Kidney (tissue), 14 donors: ENCODE data around the gene BCAN. TPM values are rescaled to one million over a fixed set of nuclear protein-coding genes. Genes with fewer than 3 reads are reported as not detected.

Experiments
- DNase-seq, 5 donors: peaks; one replicate each; pipeline ENCODE4 v3.0.0-alpha.2; 2013 to 2020
- FAIRE-seq: peaks from 2 replicates; lab custom pipeline; 2012; peaks lifted over from hg19 to GRCh38; lab: Jason Lieb, UNC
- H3K27ac ChIP-seq, 2 donors: one replicate each; pipeline ENCODE4 v1.7.0; 2013; ENCODE audit warnings: low read depth in 2 of 2, low read length in 2 of 2, inconsistent platforms in 1 of 2
- H3K27me3 ChIP-seq: one replicate; pipeline ENCODE4 v1.7.1; 2013; ENCODE audit warnings: low read length, inconsistent platforms; ENCODE audit not compliant: control insufficient read depth, insufficient read depth
- H3K36me3 ChIP-seq, 3 donors: one replicate each; pipeline versions ENCODE4 v1.7.0 to v1.7.1; 2013; ENCODE audit warnings: low read length in 3 of 3, control low read depth in 1 of 3, inconsistent platforms in 1 of 3; ENCODE audit not compliant: insufficient read depth in 3 of 3, control insufficient read depth in 2 of 3
- H3K4me1 ChIP-seq, 3 donors: one replicate each; pipeline versions ENCODE4 v1.7.0 to v1.7.1; 2013; ENCODE audit warnings: low read length in 3 of 3, inconsistent platforms in 1 of 3, low read depth in 1 of 3; ENCODE audit not compliant: control insufficient read depth in 2 of 3, insufficient read depth in 2 of 3
- H3K4me3 ChIP-seq, 3 donors: one replicate each; pipeline versions ENCODE4 v1.7.0 to v1.8.1; 2013; ENCODE audit warnings: low read length in 3 of 3, control low read depth in 1 of 3, inconsistent platforms in 1 of 3
- H3K9ac ChIP-seq, 3 donors: one replicate each; pipeline versions ENCODE4 v1.7.0 to v1.7.1; 2013; ENCODE audit warnings: low read length in 3 of 3, control low read depth in 1 of 3, inconsistent platforms in 1 of 3
- H3K9me3 ChIP-seq, 3 donors: one replicate each; pipeline versions ENCODE4 v1.7.0 to v1.7.1; 2013; ENCODE audit warnings: low read length in 3 of 3, control low read depth in 1 of 3, inconsistent platforms in 1 of 3; ENCODE audit not compliant: control insufficient read depth in 2 of 3, insufficient read depth in 1 of 3
- CTCF ChIP-seq: IDR thresholded peaks from 3 replicates; pipeline ENCODE4 v1.5.1; 2012; ENCODE audit warnings: mild to moderate bottlenecking, moderate library complexity, borderline replicate concordance; ENCODE audit not compliant: insufficient read depth; ENCODE audit errors: extremely low read depth
- intact Hi-C: fragments of 100-400 bp; cut with DNase I; formaldehyde crosslinking; loops from one replicate; pipeline ENCODE4 v1.11.1; 2022
- polyA plus RNA-seq: library from polyadenylated mRNA; stranded (reverse); fragments of 350-450 nt; fragmentation: Illumina TruSeq; extraction: RNeasy Lipid Tissue Mini Kit (QIAGEN cat#74804); gene quantifications from one replicate; pipeline ENCODE4 v1.2.3, GENCODE V29; 2014; ENCODE audit warnings: low read depth, low replicate concordance; ENCODE audit not compliant: insufficient read depth
- total RNA-seq: library from RNA; stranded (reverse); fragmentation: NEBNext Ultra II Directional; extraction: Animal tissue kit (Norgen Biotek cat#: 25700); gene quantifications from one replicate; pipeline ENCODE4 v1.2.1, GENCODE V29; 2021
- donor health status: control.
- donor health status: control.
- donor health status: control.
- donor health status: control.
- donor health status: control.
- donor health status: DM: yes; HTN: yes; CAD: no.
- donor health status: Normal renal cell carcinoma (clear cell type).

BCAN gene
- total and polyA plus RNA-seq, 2 donors from 2014 or later: 0.19 to 0.45 TPM

DNA sequence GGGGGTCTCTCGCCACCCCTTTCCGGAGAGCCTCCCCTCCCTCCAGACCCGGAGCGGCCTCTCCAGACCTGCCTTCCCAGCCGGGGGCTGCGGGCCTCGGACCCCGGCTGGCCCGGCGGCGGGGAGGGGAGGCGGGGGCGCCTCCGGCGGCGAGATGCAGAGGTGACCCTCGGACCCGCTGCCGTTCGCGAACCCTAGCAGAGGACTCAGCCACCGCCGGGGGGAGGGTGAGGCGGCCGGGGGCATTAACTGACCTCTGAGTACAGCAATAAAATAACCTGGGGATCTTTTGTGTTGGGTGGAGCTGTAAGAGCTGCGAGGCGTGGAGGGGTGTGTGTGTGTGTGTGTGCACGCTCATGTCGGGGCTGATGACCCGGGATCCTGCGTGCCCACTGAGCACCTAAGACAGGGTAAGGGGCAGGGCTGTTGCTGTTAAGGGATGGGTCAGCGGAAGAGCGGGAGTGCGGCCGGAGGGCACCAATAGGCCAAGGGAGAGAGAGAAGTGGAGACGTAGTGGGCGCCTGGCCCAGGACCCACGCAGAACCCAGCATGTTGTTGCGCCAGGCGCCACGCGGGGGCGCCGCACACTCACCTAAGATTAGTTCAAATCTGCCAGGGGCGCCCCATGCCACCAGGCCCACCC lies 16.4 kb upstream of the BCAN start:
- peak overlapping the region in 1 of 3 donors; percentile 44 for H3K4me3 ChIP-seq
- TF ChIP-seq CTCF: peak; percentile 77
- H3K27me3 ChIP-seq: peaks cover 12% of the 10 kb centered on the region
- no peaks in the 10 kb centered on the region for H3K9me3 ChIP-seq
- intact Hi-C loops: no loop called here
- no peak overlapping the region for H3K27ac ChIP-seq
- H3K4me1 ChIP-seq: peaks cover 0 to 15% (median 0%) of the 10 kb centered on the region in 3 donors
- FAIRE-seq (no peak), DNase-seq (peak; percentile 62 to 77 (median 71))
- no peak overlapping the region for H3K9ac ChIP-seq
- H3K36me3 ChIP-seq: no peaks in the 10 kb centered on the region

DNA sequence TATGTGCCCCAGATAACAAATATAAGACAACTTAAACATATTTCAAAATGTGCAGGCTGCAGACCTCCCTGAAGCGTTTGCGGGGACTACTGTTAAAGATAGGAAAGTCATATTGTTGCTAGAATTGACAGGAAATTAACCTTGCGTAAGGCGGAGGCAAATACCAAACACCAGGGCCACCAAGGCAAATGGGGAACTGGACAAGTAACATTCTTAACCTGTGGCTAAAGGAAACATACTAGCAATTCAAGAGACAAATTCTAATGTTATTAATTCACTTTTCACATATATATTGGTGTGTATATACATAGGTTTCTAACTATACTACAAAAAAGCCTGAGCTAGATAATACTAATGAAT lies 15.9 kb upstream of the BCAN start:
- Histone ChIP-seq H3K9ac (no peak overlapping the region), H3K27me3 (peaks cover 12% of the 10 kb centered on the region), H3K36me3 (no peaks in the 10 kb centered on the region), H3K4me1 (peaks cover 0 to 15% (median 0%) of the 10 kb centered on the region in 3 donors), H3K4me3 (peak overlapping the region in 1 of 3 donors; percentile 44), H3K9me3 (no peaks in the 10 kb centered on the region), H3K27ac (no peak overlapping the region)
- FAIRE-seq (no peak), DNase-seq (no peak)
- TF ChIP-seq CTCF: no peak
- intact Hi-C loops: no loop called here

- H3K4me1 ChIP-seq: peaks cover 0 to 15% (median 0%) of the 10 kb centered on the region in 3 donors
Measured at GRCh38 chr1:156627313-156627880, 14.5 kb upstream of the BCAN start.

More at GRCh38 chr1:156627313-156627880, 14.5 kb upstream of the BCAN start:
- DNase-seq: peak in 3 of 5 donors; percentile 48 to 60 (median 59)
- H3K9me3 ChIP-seq: no peaks in the 10 kb centered on the region
- peak; percentile 42 for TF ChIP-seq CTCF
- no peaks in the 10 kb centered on the region for H3K36me3 ChIP-seq
- no peak overlapping the region for H3K9ac ChIP-seq
- no peak for FAIRE-seq
- no peak overlapping the region for H3K4me3 ChIP-seq
- intact Hi-C loops: no loop called here
- no peak overlapping the region for H3K27ac ChIP-seq
- H3K27me3 ChIP-seq: peaks cover 15% of the 10 kb centered on the region
